Pons (tissue), 1 donor: ENCODE results near the gene FBXL4.
A peak's percentile ranks its signal among the peaks of the same experiment; 100 is the strongest.

Source experiments
- DNase-seq: peaks from one replicate; pipeline ENCODE4 v3.0.0-alpha.2; 2016; ENCODE audit warnings: low spot score

Gene FBXL4

GRCh38 chr6:98880486-98880885 is 67.3 kb downstream of the FBXL4 start:
- DNase-seq, result no peak

- DNase-seq, result no peak
Observed at GRCh38 chr6:98877250-98877649, 70.5 kb downstream of the FBXL4 start.

DNA sequence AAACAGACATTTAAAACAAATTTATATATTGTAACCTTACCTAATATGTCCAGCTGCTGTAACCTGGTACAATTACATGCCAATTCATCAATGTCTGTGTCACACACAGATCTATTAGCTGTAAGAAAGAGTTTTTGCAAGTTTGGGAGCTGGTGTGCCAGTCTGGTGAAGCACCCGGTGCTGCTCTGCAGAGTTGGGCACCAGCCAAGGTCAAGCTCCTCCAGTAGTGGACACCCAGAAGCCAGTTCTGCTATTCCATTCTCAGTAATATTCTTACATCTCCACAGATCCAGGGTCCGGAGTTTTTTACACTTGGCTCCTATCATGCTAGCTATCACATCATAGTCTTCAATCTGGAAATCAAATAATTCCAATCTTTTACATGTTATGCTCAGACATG is 72.4 kb downstream of the FBXL4 start:
- DNase-seq, result peak; percentile 8

DNA sequence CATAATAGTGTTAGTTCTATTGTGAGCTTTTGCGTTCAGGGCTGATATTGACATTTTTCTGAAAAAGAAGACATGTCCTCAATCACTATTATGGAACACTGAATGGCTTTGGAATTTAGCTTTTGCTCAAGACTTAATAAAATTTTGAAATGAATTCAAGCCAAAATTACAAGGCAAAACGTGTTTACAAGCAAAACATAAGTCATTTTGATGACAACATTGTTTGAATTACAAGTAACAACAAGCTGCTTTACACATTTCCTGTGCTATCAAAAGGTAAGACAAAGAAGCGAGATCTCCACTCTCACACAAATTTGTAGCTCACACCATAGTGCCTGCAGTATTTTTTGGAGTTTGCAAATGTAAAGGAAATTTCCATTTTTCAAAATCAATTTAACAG is 75.9 kb downstream of the FBXL4 start:
- no peak for DNase-seq

DNA sequence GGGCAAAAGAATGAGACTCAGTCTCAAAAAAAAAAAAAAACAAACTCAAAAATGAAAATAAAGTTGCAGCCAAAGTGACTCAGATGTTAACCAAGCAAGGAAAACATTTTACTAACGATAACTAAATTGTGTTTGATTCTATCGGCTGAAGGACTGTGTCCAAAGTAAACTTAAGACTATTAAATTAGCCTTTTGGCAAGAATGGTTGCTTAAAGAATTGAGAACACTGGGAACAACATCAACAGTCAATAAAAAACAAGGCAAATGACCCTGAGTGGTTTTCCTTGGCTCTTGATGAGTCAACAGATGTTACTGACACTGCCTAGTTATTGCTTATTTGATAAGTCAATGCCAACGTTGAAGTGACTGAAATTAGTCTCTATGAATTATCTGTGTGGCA is 76.7 kb downstream of the FBXL4 start:
- DNase-seq, result no peak

DNA sequence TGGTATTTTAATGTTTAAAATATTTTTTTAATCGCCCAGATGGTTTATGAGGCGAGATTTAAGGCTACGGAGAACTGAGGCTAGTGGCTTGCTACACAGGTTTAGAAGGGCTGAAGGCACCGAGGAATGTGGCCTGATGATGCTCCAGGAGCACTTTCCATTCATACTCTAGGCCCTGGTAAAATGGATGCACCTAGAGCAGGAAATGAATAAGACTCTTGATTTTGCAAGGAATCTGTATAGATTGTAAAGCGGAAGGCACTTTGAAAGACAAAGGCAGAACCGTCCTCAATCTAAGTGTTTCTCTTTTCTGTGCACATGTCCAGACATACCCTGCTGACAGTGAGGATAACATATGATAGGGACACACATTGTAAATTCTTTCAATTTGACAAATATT is 83.2 kb downstream of the FBXL4 start:
- DNase-seq, result no peak

DNA sequence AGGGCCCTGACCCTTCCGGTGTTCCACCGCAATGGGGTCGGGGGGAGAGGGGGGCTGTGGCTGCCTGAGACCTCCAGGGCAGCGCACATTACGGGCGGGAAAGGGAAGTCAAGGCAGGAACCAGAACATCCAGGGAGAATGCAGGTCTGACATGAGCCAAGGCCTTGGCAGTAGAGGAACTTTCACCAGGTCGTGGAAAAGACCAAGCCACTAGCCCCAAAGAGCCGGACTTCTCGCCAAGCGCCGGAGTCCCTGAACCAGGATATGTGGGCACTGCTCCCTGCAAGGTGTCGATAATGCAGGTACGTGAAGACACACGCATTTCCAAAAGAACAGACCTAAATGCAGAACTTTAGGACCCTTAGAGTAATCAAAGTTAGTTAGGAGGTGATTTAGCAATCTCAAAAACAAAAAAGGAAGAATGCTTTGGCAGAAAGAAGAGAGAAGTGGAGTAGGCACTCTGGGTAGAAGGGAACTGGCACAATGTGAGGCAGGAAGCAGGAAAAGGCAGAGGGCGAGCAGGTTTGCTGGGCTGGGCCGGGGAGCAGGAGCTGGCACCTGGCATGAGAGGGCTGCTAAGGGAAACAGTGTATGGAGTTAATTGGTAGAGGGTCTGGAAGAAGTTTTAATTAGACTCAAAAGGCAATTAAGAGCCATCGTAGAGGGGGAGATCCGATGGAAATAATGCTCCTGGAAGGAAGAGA is 99.1 kb downstream of the FBXL4 start:
- no peak for DNase-seq

DNA sequence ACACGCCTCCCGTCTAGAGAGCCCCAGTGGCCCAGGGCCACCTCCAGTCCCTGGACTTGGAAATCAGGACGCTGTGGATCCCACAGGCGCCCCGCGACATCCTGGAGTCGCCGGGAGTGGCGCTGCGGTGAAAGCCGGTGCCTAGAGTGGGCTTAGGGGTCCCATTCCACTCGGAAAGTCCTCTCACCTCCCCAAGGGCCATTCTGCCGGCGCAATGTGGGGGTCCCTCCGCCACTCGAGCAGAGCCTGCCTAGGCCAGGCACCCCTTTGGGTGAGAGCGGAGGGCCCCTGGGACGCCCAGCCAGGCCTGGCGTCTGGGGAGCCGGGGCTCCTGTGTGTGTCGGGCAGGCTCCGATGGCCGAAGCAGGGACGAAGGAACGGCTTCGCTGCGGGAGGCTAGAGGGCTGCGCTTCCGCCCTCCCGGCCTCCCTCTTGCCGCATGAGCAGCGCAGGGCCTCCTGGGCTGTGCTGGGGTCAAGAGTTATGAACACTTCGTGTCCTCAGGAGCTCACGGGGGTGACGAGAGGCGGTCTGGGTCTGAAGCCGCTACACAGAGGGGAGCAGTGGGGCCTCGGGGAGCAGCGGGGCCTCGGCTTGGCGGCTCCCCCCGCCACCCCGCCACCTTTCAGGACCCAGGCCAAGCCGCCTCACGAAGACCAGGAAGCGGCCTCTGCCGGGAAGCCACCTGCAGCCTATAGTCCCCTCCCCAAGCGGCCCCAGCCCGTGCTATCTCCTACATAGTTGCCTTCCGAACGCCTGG is 99.8 kb downstream of the FBXL4 start:
- no peak for DNase-seq

DNA sequence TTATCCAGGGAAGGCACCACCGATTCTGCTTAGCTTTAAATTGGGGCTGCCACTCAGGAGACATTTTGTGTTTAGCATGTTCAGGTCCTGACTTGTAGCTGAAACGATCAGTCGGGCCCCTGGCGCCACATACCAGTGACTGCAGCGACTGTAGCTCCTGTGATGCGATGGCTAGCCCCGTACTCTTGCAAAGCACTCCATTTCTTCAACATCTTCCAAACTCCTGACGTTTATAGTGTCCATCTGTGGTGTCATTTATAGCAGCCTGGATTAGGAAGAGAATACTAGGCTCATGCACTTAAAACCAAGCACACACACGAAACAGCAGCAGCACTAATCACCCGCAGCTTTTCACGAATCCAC is 100.3 kb downstream of the FBXL4 start:
- no peak for DNase-seq

DNA sequence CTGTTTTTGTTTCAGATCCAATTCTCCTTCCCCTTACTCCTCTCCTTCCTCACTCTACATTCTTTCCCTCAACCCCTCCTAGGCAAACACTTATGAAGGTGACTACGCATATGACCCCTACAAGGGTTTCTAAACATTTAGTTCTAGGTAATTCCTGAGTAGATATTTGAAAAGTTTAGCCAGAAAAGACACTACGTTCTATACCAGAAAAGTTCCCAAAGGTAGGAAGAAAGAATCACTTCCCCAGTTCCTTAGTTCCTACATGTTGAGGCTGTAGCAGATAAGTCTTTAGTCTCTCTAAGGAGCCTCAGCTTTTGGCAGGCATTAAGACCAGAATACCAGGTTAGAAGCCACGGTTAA is 101.7 kb downstream of the FBXL4 start:
- no peak for DNase-seq

GRCh38 chr6:98845211-98846020 is 102.3 kb downstream of the FBXL4 start:
- peak; percentile 95 for DNase-seq

GRCh38 chr6:98844244-98845210 is 103.2 kb downstream of the FBXL4 start:
- DNase-seq, result peak; percentile 37

DNA sequence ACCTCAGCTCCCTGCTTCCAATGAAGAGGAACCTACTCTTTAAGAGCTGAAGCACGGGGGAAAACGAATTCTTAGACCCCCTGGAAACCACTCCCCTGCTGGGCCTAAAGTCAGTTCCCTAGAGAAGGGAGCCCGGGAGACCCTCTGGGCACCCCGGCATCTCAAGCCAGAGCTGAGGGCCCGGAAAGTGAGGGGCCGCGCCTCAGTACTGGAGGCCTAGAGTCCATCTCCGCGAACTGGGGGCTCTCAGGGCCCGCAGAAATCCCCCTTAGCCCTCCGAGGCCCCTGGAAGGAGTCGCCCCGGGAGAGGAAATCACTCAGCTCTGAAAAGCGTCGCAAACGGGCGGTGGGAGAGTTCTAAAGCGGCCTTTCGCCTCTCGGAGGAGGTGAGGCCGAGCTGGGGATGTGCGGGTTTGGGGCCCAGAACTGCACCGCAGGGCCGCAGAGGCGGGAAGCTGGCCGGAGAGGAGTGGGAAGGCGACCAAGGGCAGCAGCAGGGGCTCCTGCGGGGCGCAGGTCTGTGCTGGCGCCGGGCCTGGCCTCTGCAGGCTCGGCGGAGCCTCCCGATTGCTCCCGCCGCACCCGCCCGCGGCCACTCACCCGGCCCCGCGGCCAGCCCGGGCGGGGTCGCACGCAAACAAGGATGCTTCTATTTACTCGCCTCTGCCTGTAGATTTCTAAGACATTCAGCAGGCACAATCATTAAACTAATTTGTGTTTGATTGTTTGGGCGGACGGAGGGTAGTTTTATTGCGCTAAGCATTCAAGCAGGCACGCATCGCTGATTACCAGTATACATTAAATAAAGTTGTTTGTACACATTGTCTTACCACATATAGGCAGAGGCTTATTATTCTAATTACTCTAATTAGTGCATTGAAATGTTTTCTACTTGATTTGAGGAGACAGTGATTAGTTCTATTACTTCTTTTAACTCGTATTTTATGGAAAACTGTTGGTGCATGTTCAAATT is 104.2 kb downstream of the FBXL4 start:
- peak; percentile 48 for DNase-seq

GRCh38 chr6:98842342-98843180 is 105.2 kb downstream of the FBXL4 start:
- DNase-seq, result peak; percentile 21

DNA sequence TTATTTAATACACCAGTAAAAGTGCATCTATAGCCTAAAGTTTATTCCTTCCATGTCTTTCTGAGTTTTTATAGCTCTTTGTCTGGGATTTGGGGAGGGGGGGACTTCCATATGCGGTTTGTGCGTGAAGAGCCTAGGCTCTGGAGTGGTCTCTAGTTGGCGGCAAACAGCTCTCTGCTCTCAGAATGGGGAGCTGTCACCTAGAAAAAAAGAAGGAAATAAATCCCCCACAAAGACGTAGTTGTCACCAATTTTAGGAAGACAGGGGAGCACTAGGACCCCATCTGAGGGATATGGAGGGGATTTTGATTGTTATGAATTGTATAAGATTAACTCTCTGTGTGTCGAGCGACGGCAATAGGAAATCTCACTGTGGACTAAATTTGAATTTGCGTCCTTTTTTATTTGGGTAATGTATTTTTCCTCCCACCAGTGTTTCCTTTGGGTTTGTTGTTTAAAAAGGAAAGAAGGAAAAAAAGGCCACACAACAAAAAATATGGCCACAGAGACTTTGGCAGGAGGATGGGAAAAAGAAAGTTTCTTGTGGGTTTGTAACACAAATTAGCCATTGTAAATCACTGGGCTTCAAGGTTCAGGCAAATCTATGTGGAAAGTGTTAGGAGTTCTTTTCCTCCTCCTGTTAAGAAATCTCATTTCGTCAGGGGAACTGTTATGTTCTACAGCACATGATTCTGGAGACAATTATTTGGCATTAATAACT is 106.0 kb downstream of the FBXL4 start:
- peak; percentile 59 for DNase-seq

- DNase-seq, result peak; percentile 51
Observed at GRCh38 chr6:98840996-98841513, 106.7 kb downstream of the FBXL4 start.

DNA sequence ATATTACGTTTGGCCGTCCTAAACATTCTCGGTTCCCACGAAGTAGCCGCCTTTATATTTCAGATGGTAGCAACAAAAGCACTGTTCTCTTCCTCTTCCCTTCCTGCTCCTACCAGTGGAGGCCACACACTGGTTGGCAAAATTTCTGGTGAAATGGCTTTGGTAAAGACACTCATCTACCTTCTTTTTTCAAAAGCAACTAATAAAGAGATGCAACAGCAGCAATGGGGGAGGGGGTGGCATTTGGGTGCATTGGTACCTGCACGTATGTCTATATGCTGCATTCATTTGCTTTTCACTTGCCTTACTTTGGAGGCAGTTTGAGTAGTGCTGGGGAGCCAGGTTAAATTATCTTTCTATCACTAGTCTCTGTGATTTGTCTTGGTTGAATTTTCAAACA is 107.4 kb downstream of the FBXL4 start:
- DNase-seq, result no peak

GRCh38 chr6:98839781-98840361 is 107.9 kb downstream of the FBXL4 start:
- DNase-seq, result peak; percentile 92
